Measurements from ENCODE around the gene MMP10.

- no peak for TF ChIP-seq BRCA1 (IDR thresholded peaks at IDR 0.05; ENCODE audit: low read depth, low read length)
- no peak for TF ChIP-seq CTCF (IDR thresholded peaks at IDR 0.05; ENCODE audit: control extremely low read depth in 1 of 3, insufficient read depth in 1 of 3, low read depth in 1 of 3, low read length in 3 of 3)
- no peak for TF ChIP-seq TCF12 (IDR thresholded peaks at IDR 0.05; ENCODE audit: low read depth, low read length)
- TF ChIP-seq POLR2A (IDR thresholded peaks at IDR 0.05; ENCODE audit: control extremely low read depth in 1 of 2, low read depth in 2 of 2, low read length in 2 of 2), result no peak
- TF ChIP-seq CHD2 (IDR thresholded peaks at IDR 0.05; ENCODE audit: low read length), result no peak
- TF ChIP-seq POLR2AphosphoS5 (IDR thresholded peaks at IDR 0.05; ENCODE audit: low read depth, low read length), result no peak
- TF ChIP-seq EP300 (IDR thresholded peaks at IDR 0.05; ENCODE audit: borderline replicate concordance in 1 of 2, low read depth in 2 of 2, low read length in 2 of 2), result no peak
These were observed 4.0 kb upstream of the MMP10 start for GRCh38 chr11:102784380-102784779.
